WI38 (cell line): ENCODE results near the gene KIAA2012.

Experiments used
- H3K4me3 ChIP-seq: 2 replicates; pipeline ENCODE4 v1.5.1; 2011; ENCODE audit warnings: low read depth, mild to moderate bottlenecking, control low read depth, low read length
- TF ChIP-seq, protein P1 (sequence below): IDR thresholded peaks from 2 replicates; pipeline ENCODE4 v1.5.1; 2012; ENCODE audit warnings: low read depth, mild to moderate bottlenecking, control low read depth, low read length

The KIAA2012 gene

DNA sequence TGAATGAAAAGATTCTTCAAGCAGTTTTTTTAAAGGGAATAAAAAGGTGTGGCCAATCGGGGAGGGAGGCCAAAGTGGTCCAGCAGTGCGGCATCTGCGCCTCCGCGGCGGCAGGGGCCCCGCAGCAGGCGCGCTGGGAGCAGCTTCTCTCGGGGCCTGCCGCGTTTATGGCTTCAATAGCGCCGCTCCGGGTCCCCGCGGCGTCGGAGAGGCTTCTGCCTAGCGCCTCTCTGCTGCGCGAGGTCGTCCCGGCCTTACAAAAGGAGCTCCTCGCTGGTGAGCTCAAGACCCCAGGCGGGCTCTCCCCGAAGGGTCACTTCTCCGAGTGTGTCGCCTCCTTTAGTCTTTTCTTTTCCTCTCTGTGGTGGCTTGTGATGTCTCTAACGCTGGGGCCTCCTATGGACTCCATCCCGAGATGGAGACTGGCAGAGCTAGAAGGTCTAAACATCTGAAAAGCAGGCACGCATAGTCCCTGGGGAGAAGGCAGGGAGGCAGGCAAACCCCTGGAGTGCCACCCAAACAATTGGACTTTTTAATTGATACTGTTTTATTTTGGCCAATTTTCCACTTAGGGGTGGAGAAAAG lies 98.3 kb downstream of the KIAA2012 start:
- no peak overlapping the region for H3K4me3 ChIP-seq
- TF ChIP-seq, protein P1, sequence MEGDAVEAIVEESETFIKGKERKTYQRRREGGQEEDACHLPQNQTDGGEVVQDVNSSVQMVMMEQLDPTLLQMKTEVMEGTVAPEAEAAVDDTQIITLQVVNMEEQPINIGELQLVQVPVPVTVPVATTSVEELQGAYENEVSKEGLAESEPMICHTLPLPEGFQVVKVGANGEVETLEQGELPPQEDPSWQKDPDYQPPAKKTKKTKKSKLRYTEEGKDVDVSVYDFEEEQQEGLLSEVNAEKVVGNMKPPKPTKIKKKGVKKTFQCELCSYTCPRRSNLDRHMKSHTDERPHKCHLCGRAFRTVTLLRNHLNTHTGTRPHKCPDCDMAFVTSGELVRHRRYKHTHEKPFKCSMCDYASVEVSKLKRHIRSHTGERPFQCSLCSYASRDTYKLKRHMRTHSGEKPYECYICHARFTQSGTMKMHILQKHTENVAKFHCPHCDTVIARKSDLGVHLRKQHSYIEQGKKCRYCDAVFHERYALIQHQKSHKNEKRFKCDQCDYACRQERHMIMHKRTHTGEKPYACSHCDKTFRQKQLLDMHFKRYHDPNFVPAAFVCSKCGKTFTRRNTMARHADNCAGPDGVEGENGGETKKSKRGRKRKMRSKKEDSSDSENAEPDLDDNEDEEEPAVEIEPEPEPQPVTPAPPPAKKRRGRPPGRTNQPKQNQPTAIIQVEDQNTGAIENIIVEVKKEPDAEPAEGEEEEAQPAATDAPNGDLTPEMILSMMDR = no peak

DNA sequence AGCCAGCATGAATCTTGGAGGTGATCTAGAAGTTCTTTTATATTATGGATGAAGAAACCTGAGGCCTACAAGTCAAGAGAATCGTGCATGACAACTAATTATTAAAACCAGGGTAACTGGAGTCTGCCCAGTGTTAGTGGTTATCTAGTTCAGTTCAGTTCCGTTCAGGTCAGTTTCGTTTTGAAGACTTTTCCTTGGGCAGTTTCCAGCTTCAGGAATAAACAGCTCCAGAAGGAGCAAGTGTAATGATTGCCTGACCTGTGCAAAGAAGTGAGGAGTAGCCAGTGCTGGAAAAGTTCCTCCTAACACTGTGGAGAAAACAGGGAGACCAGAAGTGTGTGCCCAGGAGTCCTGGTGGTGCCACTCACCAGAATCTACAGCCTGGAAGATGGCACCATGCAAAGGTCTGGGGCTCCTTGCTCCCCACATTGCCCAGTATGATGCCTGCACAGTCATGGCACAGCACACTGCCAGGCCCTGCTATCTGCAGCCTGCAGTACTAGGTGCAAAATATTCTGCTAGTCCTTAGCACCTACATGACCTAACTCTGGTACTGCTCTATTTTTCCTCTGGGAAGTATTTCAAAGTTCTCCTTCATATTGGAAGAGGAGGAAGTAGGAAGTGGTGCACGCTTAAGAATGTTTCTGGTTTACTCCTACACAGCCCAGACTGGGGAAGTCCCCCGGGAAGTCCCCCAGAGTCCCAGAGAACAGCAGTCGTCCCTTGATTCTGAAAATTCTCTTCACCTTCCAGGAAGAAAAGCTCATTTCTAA lies 99.6 kb downstream of the KIAA2012 start:
- H3K4me3 ChIP-seq = no peak overlapping the region

DNA sequence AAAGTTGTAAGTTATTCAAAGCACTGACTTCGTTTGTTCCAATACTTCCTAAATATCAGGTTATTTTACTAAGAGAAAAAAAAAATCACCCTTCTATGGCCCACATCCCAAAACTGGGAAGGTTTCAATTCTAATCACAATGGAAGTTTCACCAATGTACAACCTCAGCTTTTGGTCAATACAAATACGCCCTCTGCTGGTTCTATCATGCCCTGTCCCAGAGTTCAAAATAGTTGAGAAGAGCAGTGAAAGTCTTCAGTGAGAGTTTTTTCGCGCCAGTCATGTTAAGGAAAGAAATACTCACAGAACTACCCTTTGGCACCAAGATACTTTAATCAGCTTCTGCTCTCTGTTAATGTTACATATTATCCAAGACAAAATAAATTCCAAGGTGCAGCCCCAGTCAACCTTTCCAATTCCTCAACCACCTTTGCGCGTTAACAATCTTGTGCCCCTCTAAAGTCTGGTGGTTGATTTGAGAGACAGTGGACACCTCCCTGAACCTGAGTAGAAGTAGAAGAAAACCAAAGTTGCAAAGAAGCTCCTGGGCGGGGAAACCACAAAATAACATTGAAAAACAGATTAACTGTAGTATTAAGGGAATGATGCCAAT lies 105.4 kb downstream of the KIAA2012 start:
- TF ChIP-seq, protein P1 = peak; percentile 63
- no peak overlapping the region for H3K4me3 ChIP-seq

More for the DNA sequence above, 99.6 kb downstream of the KIAA2012 start:
- TF ChIP-seq, protein P1 = no peak

DNA sequence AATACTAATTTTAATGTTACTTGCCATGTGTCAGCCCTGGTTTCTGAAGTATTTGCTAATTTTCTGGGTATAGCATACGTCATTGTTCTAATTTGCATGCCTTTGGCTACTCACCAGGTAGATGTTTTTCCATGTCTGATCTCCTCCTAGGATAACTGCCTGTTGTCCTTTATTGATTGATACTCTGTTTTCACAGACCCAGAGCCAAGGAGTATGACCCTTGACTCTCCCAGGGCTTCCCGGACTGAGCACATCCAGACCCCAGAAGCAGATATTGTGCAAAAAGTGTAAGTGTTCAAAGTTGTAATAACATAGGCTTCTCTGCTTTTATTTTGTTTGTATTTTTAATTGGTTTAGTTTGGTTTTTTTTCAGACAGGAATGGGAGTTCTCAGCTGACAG lies 111.5 kb downstream of the KIAA2012 start:
- H3K4me3 ChIP-seq = no peak overlapping the region
- TF ChIP-seq, protein P1 = no peak

DNA sequence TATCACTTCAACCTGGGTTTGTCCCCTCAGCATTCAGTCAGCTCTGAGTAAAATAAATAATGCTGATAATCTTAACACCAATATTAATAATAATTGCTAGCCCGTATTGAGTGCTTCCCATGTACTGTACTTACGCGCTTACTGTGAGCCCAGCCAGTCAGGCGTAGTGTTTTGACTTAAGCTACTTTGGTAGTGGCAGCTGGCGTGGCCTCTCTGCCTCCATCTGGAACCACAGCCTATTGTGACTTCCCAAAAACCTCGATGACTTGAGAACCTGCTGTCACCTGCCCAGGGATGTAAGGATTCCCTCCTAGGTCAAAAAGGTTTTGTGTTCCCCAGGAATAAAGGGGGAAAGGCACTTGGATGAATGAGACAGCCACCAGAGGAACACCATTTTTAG lies 112.1 kb downstream of the KIAA2012 start:
- no peak overlapping the region for H3K4me3 ChIP-seq
- TF ChIP-seq, protein P1 = no peak

DNA sequence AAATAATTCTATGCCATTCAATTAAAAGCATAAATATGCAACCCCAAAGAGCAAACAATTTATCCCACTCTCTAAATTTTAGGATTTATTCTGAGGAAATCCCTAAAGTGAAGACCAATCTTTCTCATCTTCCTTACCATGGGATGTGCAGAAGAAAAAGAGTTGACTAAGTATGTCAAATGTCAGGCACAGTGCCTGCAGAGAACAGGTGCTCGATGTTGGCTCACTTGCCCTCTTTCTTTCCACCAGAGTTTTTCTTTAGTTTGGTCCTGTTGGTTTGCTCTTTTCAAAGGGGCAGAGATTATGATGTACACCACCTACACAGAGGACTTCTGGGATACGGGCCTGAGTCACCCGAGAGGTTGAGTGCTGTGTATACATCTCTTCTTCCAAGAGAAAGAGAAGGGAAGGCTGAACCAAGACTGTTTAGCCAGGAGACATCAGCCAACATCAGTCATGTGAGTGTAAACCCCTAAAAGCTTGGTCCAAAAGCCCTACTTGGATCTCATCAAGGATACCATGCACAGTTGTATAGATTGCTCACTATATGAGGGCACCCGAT lies 113.7 kb downstream of the KIAA2012 start:
- H3K4me3 ChIP-seq = no peak overlapping the region
- TF ChIP-seq, protein P1 = no peak

DNA sequence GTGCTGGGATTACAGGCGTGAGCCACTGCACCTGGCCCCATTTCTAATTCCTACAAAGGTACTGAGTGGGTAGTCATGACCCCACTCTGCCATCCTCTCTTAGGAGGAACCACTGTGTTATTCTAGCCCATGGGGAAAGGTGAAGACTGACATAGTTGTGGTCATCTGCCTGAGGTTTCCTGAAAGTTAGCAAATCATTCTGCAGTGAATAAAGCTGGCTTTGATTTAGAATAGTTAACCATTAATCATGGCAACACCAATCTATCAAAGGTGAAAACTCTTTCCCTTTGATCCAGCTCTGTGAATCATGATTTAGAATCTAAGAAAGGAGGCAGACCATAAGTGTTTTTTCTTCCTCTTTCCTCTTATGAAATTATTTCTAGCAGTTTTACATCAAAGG lies 114.5 kb downstream of the KIAA2012 start:
- no peak overlapping the region for H3K4me3 ChIP-seq
- TF ChIP-seq, protein P1 = no peak
